Measurements from ENCODE around the gene KTN1.

DNA sequence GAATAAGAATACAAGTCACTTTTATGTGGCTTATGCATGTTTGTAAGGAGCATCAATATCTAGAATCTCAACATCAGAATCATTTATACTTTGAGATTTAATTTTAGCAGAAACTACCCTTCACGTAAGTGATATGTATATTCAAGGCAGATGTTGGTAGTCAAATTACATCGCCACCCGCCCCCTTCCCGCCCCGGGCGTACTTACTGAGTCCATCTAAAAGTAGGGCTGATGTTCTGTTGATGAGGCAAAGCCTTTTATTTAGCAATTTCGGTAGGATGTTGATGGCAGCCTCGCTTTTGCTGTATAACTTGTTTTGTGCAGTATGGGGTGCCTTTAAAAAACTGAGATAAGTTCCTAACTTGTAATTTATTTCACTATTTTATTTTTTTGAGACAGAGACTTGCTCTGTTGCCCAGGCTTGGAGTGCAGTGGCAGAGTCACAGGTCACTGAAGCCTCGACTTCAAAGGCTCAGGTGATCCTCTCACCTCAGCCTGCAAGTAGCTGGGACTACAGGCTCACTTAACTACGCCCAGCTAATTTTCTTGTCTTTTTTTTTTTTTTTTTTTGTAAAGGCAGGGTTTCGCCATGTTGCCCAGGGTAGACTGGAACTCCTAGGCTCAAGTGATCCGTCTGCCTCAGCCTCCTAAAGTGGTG, 30.8 kb downstream of the KTN1 start:
- TF ChIP-seq, protein P1, sequence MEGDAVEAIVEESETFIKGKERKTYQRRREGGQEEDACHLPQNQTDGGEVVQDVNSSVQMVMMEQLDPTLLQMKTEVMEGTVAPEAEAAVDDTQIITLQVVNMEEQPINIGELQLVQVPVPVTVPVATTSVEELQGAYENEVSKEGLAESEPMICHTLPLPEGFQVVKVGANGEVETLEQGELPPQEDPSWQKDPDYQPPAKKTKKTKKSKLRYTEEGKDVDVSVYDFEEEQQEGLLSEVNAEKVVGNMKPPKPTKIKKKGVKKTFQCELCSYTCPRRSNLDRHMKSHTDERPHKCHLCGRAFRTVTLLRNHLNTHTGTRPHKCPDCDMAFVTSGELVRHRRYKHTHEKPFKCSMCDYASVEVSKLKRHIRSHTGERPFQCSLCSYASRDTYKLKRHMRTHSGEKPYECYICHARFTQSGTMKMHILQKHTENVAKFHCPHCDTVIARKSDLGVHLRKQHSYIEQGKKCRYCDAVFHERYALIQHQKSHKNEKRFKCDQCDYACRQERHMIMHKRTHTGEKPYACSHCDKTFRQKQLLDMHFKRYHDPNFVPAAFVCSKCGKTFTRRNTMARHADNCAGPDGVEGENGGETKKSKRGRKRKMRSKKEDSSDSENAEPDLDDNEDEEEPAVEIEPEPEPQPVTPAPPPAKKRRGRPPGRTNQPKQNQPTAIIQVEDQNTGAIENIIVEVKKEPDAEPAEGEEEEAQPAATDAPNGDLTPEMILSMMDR (IDR thresholded peaks at IDR 0.05; ENCODE audit: low read length): no peak
- no peak for TF ChIP-seq EZH2 (IDR thresholded peaks at IDR 0.05; ENCODE audit: borderline replicate concordance, low read length)

All from OCI-LY1 (cell line).